ENCODE data around the gene ETHE1. TPM values are rescaled to one million over a fixed set of nuclear protein-coding genes. Genes with fewer than 3 reads are reported as not detected.

ETHE1 gene
- polyA plus RNA-seq, 1 donor from 2014 or later: 40.9 TPM

DNA sequence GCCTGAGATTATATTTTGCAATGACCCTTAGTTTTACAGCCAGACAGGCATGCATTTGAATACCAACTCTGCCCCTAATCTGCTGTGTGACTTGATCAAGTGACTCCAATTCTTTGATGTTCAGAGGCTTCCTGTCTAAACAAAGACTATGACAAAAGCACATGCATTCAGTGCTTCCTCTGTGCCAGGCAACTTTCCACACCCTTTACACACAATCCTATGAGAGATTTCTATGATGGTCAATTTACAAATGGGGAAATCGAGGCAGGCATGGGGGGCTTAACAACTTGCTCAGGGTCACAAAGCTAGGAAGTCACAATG lies 57.9 kb downstream of the ETHE1 start:
- Histone ChIP-seq H3K9me3 (ENCODE audit: low read length) (no peaks in the 10 kb centered on the region), H3K27ac (ENCODE audit: low read length) (no peak overlapping the region), H4K20me1 (ENCODE audit: insufficient read depth) (no peaks in the 10 kb centered on the region), H3K36me3 (ENCODE audit: insufficient read depth, low read length) (no peaks in the 10 kb centered on the region), H3K9ac (ENCODE audit: low read length) (no peak overlapping the region), H3K4me2 (ENCODE audit: low read length) (no peak overlapping the region), H3K9me2 (ENCODE audit: insufficient read depth, low read length) (no peaks in the 10 kb centered on the region), H3K4me3 (ENCODE audit: low read length) (no peak overlapping the region), H2AFZ (ENCODE audit: low read depth, low read length) (no peak overlapping the region), H3K27me3 (ENCODE audit: insufficient read depth, low read depth, low read length) (no peaks in the 10 kb centered on the region), H3K79me2 (replicated peaks; ENCODE audit: insufficient read depth, low read length) (no peaks in the 10 kb centered on the region), H3F3A (ENCODE audit: insufficient read depth, low read length, poor library complexity, severe bottlenecking) (no peaks in the 10 kb centered on the region)
- no peak for TF ChIP-seq EZH2 (IDR thresholded peaks at IDR 0.05; ENCODE audit: borderline replicate concordance, insufficient read depth, low read length, poor library complexity, severe bottlenecking)
- no peak for TF ChIP-seq REST (IDR thresholded peaks at IDR 0.05; ENCODE audit: borderline replicate concordance)
- TF ChIP-seq TAF1 (IDR thresholded peaks at IDR 0.05; ENCODE audit: low read depth): no peak
- no peak for TF ChIP-seq EP300 (conservative IDR thresholded peaks at IDR 0.05; ENCODE audit: poor library complexity, severe bottlenecking)
- TF ChIP-seq MXI1 (conservative IDR thresholded peaks at IDR 0.05; ENCODE audit: poor library complexity, severe bottlenecking): no peak
- TF ChIP-seq POLR2AphosphoS5 (IDR thresholded peaks at IDR 0.05): no peak
- TF ChIP-seq CTCF (IDR thresholded peaks at IDR 0.05; ENCODE audit: poor library complexity, severe bottlenecking): no peak
- no peak for TF ChIP-seq RAD21 (conservative IDR thresholded peaks at IDR 0.05)
- no peak for TF ChIP-seq SMC3 (conservative IDR thresholded peaks at IDR 0.05; ENCODE audit: poor library complexity)

- Histone ChIP-seq H3K9ac (ENCODE audit: low read length) (no peak overlapping the region), H3K79me2 (replicated peaks; ENCODE audit: insufficient read depth, low read length) (no peaks in the 10 kb centered on the region), H3K9me3 (ENCODE audit: low read length) (no peaks in the 10 kb centered on the region), H3K27ac (ENCODE audit: low read length) (no peak overlapping the region), H3K27me3 (ENCODE audit: insufficient read depth, low read depth, low read length) (no peaks in the 10 kb centered on the region), H3F3A (ENCODE audit: insufficient read depth, low read length, poor library complexity, severe bottlenecking) (no peaks in the 10 kb centered on the region), H3K4me3 (ENCODE audit: low read length) (no peak overlapping the region), H3K4me2 (ENCODE audit: low read length) (no peak overlapping the region), H2AFZ (ENCODE audit: low read depth, low read length) (no peak overlapping the region), H3K36me3 (ENCODE audit: insufficient read depth, low read length) (no peaks in the 10 kb centered on the region), H4K20me1 (ENCODE audit: insufficient read depth) (no peaks in the 10 kb centered on the region), H3K9me2 (ENCODE audit: insufficient read depth, low read length) (no peaks in the 10 kb centered on the region)
- TF ChIP-seq CTCF (IDR thresholded peaks at IDR 0.05; ENCODE audit: poor library complexity, severe bottlenecking): no peak
Observed at GRCh38 chr19:43468354-43469159, 58.4 kb downstream of the ETHE1 start.
